Esophagus muscularis mucosa (tissue), 3 donors: Measurements from ENCODE around the gene ALDH16A1.

Experiments
- POLR2A ChIP-seq: fragments of 450-650 bp; IDR thresholded peaks from one replicate; pipeline ENCODE4 v1.6.1; 2017; ENCODE audit warnings: antibody characterized with exemption, moderate library complexity, mild to moderate bottlenecking, low read depth
- TF ChIP-seq, protein P1 (sequence below), 3 experiments: fragments of 200-600 bp in 2 of 3; fragments of 450-650 bp in 1 of 3; sonication (generic) in 2 of 3; IDR thresholded peaks; one replicate each; pipeline ENCODE4 v1.5.1; 2017 to 2019; ENCODE audit warnings: antibody characterized with exemption in 3 of 3, mild to moderate bottlenecking in 2 of 3, moderate library complexity in 1 of 3

DNA sequence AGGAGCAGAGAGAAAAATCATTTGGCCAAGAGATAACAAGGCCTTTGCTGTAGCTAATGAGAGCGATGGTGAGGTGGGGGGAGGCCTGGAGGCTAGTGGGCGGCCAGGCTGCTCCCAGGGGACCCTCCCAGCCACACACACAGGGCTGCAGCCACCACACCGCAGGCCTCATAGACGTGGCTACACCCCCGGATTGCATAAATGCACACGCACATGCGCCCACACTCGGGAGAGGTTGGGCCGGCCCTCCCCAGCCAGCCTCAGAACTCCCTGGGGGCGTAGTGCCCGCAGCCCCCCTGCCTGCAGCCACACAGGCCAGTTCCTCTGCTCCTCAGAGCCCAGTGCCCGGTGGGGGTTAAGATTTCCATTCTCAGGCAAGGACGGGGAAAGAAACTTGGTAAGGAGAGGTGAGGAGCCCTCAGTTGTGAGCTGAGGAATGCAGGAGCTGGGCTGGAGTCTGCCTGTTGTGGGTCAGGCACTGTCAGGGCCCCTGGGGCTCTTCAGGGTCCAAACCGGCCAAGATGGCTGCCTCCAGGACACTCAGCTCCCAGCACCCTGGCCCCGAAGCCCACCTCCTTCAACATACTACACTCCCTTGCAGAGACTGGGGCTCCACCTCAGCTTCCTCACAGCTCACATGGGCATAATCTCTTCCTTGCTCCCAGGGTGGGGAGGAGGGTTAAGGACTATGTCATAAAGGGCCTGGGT lies 37.8 kb upstream of the ALDH16A1 start:
- TF ChIP-seq, protein P1, sequence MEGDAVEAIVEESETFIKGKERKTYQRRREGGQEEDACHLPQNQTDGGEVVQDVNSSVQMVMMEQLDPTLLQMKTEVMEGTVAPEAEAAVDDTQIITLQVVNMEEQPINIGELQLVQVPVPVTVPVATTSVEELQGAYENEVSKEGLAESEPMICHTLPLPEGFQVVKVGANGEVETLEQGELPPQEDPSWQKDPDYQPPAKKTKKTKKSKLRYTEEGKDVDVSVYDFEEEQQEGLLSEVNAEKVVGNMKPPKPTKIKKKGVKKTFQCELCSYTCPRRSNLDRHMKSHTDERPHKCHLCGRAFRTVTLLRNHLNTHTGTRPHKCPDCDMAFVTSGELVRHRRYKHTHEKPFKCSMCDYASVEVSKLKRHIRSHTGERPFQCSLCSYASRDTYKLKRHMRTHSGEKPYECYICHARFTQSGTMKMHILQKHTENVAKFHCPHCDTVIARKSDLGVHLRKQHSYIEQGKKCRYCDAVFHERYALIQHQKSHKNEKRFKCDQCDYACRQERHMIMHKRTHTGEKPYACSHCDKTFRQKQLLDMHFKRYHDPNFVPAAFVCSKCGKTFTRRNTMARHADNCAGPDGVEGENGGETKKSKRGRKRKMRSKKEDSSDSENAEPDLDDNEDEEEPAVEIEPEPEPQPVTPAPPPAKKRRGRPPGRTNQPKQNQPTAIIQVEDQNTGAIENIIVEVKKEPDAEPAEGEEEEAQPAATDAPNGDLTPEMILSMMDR (IDR thresholded peaks at IDR 0.05), result no peak
- TF ChIP-seq POLR2A, result no peak
